ENCODE results near the gene PPP1R26.
"Not testable (repeated sequence)": the region's sequence is repeated elsewhere in the genome, so short reads cannot be mapped to it uniquely, and the experiment has no call there.

Gene PPP1R26

GRCh38 chr9:135458478-135458877 lies 21.1 kb upstream of the PPP1R26 start:
- in situ Hi-C loops (cut with HindIII; ENCODE audit: low sequenced_read_pairs): not testable (repeated sequence)

GRCh38 chr9:135461936-135462335 lies 17.6 kb upstream of the PPP1R26 start:
- in situ Hi-C loops (cut with HindIII; ENCODE audit: low sequenced_read_pairs): no loop called here

GRCh38 chr9:135463140-135463539 lies 16.4 kb upstream of the PPP1R26 start:
- in situ Hi-C loops (cut with HindIII; ENCODE audit: low sequenced_read_pairs): no loop called here

- in situ Hi-C loops (cut with HindIII; ENCODE audit: low sequenced_read_pairs): no loop called here
Observed at GRCh38 chr9:135464181-135464580, 15.4 kb upstream of the PPP1R26 start.

GRCh38 chr9:135468854-135469521 lies 10.6 kb upstream of the PPP1R26 start:
- in situ Hi-C loops (cut with HindIII; ENCODE audit: low sequenced_read_pairs): no loop called here

GRCh38 chr9:135471791-135472640 lies 7.6 kb upstream of the PPP1R26 start:
- in situ Hi-C loops (cut with HindIII; ENCODE audit: low sequenced_read_pairs): no loop called here

- in situ Hi-C loops (cut with HindIII; ENCODE audit: low sequenced_read_pairs): no loop called here
Observed at GRCh38 chr9:135473972-135474543, 5.5 kb upstream of the PPP1R26 start.

GRCh38 chr9:135474915-135475314 lies 4.7 kb upstream of the PPP1R26 start:
- in situ Hi-C loops (cut with HindIII; ENCODE audit: low sequenced_read_pairs): no loop called here

- in situ Hi-C loops (cut with HindIII; ENCODE audit: low sequenced_read_pairs): no loop called here
Observed at GRCh38 chr9:135476561-135477355, 2.8 kb upstream of the PPP1R26 start.

- in situ Hi-C loops (cut with HindIII; ENCODE audit: low sequenced_read_pairs): no loop called here
Observed at GRCh38 chr9:135478191-135478590, 1.4 kb upstream of the PPP1R26 start.

- in situ Hi-C loops (cut with HindIII; ENCODE audit: low sequenced_read_pairs): no loop called here
Observed at GRCh38 chr9:135478829-135479468, 633 bp upstream of the PPP1R26 start.

- in situ Hi-C loops (cut with HindIII; ENCODE audit: low sequenced_read_pairs): no loop called here
Observed at GRCh38 chr9:135480071-135480939, 723 bp downstream of the PPP1R26 start.

GRCh38 chr9:135480940-135481310 lies 1.3 kb downstream of the PPP1R26 start:
- in situ Hi-C loops (cut with HindIII; ENCODE audit: low sequenced_read_pairs): no loop called here

- in situ Hi-C loops (cut with HindIII; ENCODE audit: low sequenced_read_pairs): no loop called here
Observed at GRCh38 chr9:135482015-135482754, 2.6 kb downstream of the PPP1R26 start.

GRCh38 chr9:135484460-135485277 lies 5.1 kb downstream of the PPP1R26 start:
- in situ Hi-C loops (cut with HindIII; ENCODE audit: low sequenced_read_pairs): no loop called here

GRCh38 chr9:135485385-135485784 lies 5.8 kb downstream of the PPP1R26 start:
- in situ Hi-C loops (cut with HindIII; ENCODE audit: low sequenced_read_pairs): no loop called here

- in situ Hi-C loops (cut with HindIII; ENCODE audit: low sequenced_read_pairs): no loop called here
Observed at GRCh38 chr9:135485832-135486231, 6.2 kb downstream of the PPP1R26 start.
